HT-29 (cell line): ENCODE data around the gene TFF1. TPM values are rescaled to one million over a fixed set of nuclear protein-coding genes. Genes with fewer than 3 reads are reported as not detected.
"Not testable (repeated sequence)": the region's sequence is repeated elsewhere in the genome, so short reads cannot be mapped to it uniquely, and the experiment has no call there.

Experiments
- DNase-seq: peaks from one replicate; pipeline ENCODE4 v3.0.0-alpha.2; 2015; ENCODE audit warnings: low spot score
- total RNA-seq: library from RNA; depleted of rRNA; stranded (reverse); fragments of >200 nt; shearing (Covaris generic); gene quantifications from 2 replicates; pipeline ENCODE4 v1.2.3, GENCODE V29; 2014; rRNA removed

Gene TFF1
- total RNA-seq, result 3.4 and 4.6 TPM in 2 replicates

GRCh38 chr21:42366292-42367010 is at the start of gene TFF1:
Gene TFF1, minus strand, starts transcription at chr21:42366535. Its CDS starts 40 bp downstream, at chr21:42366495.
- DNase-seq, result peak; percentile 34

DNA sequence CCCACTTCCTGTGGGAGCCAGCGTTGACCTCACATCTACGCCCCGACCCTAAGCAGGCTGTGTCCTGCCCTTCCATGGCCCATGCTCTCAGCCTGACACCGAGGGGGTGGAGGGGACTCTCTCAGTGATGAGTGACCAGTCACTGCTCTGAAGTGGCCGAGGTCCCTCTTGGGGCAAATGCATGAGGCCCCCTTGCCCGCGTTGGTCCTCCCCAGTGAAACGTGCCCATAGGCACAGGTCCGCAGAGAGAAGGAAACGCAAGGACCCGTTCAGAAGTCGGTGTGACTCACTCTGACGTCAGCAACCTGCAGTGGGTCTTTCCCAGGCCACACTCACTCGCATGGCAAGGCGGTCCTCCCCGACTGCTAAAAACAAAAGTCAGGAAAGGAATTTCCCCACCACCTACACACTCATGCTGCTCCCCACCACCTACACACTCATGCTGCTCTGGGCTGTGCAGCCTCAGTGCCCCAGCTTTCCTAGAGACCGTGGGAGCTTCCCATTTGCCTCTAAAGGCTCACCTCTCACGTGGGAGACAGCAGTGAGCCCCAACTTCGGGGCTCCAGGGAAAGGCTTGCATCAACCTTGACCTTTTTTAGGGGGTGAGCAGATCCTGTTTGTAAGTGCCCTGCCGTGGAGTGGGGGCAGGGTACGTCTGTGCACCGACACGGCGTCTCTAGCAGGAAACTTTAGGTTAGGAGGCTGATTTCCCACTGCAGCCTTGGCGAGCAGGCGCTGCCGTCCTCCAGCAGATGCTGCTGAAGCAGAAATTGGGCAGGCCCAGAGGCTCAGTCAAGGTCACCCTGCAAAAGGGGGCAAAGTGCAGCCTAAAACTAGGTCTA is 48.8 kb upstream of the TFF1 start:
- DNase-seq, result peak; percentile 41

DNA sequence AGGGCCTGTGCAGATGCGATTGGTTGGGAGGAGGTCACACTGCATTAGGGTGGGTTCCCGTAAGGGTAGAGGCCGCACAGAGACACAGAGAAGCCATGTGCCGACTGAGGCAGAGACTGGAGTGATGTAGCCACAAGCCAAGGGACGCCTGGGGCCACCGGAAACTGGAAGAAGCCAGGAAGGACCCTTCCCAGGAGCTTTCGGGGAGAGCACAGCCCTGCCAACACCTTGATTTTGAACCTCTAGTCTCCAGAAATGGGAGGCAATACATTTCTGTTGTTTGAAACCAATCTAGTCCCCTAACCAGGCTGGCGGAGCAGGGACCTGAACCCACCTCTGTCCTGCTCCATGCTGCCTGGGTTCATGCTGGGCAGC is 48.2 kb upstream of the TFF1 start:
- DNase-seq, result no peak

- DNase-seq, result no peak
These were observed 47.7 kb upstream of the TFF1 start for GRCh38 chr21:42414066-42414465.

DNA sequence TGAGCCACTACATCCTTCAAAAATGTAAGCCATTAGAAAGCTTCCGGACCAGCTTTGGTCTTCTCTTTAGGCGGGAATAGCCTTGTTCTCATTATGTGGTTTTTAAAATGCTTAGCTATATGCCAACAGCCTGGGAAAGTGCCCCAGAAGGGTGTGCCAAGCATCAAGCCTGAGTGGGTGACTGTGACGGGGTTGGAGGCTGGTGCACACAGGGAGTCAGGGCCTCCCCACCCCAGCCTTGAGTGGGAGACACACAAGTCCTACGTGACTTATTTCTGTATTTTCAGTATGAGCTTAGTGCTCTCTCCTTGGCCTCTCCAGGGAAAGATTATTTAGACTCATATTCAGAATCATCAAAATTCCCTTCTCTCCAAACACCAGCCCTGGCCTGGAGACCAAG is 47.2 kb upstream of the TFF1 start:
- DNase-seq, result no peak

DNA sequence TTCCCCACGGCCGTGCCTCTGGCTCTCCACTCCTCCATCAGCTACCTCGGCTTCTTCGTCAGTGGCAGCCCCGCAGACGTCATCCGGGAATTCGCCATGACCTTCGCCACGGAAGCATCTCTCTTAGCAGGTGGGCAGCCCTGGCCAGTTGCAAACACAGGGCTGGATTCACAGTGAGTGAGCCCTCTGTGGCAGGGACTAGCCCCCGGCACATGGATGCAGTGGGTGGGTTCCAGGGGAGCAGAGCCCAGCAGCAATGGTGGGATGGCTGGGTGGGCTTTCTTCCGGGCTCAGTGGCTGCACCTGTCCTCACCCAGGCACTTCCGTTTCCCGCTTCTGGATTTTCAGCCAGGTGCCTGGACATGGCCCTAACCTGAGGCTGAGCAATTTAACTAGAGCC is 46.8 kb upstream of the TFF1 start:
- DNase-seq, result no peak

DNA sequence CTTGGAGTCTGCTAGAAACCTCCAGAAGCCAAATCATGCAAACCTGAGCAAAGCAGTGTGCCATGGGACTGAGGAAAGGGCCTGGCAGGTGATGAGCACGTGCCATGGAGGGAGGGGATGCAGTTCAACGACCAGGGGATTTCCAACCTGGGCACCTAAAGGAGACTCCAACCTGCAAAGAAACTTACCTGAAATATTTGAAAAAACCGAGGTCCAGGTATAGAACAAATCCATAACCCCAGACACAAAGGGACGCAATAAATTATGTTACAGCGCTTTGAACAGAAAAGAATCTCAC is 46.2 kb upstream of the TFF1 start:
- DNase-seq, result no peak

DNA sequence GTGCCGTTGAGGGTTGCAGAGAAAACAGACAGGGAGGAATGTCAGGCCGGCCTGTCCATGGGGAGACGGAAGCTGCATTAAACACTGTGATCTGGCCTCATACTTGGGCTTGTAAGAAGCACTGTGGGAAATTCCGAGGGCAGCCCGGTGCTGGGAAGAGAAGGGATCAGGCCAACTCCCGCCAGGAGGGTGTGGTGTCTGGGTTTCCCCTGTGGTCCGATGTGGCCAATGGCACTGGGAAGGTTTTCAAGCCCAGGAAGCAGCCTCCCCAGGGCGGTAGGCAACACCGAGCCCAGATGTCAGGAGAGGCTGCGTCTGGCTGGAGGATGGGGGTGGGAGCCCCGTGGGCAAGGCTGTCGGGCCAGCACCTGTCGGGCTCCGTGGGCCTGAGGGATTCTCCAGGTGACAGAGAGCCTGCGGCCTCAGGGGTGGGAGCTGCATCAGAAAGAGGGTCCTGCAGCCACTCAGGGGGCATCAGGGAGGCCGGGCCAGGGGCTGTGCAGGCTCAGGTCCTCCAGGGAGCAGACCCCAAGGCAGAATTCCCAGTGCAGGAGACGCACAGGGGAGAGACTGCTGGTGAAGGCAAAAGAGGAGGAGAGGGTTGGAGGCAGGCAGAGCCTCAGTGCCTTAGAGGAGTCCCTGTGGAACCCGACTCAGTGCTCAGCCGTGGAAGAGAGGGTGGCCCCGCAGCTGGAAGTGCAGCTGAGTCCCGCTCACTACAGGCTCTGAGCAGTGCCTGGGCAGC is 45.7 kb upstream of the TFF1 start:
- no peak for DNase-seq

DNA sequence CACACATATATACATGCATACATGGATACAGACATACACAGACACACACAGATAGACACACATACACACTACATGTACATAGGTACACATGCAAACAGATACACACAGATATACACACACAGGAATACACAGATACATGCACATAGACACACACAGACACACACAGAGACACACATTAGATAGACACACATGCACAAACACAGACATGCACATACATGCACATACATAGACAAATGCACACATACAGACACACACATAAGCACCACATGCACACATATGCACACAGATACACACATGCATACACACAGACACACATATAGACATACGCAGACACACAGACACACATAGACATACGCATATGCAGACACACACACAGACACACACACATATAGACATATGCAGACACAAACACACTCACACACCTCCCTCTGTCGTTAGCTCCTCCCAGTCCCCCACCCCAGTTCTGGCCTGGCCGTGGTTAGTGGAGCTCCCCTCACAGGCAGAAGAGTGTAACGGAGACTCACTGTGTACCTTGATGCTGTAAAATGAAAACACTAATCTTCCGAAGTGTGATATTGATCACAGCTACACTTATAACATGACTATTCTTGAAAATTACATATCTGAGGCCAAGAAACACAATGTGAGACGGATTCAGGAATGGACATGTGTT is 45.0 kb upstream of the TFF1 start:
- no peak for DNase-seq

- no peak for DNase-seq
These were observed 43.0 kb upstream of the TFF1 start for GRCh38 chr21:42409366-42409765.

GRCh38 chr21:42408718-42409117 is 42.4 kb upstream of the TFF1 start:
- DNase-seq, result not testable (repeated sequence)

- DNase-seq, result no peak
These were observed 41.1 kb upstream of the TFF1 start for GRCh38 chr21:42407476-42407875.

- DNase-seq, result no peak
These were observed 40.5 kb upstream of the TFF1 start for GRCh38 chr21:42406866-42407265.

GRCh38 chr21:42406201-42406621 is 39.9 kb upstream of the TFF1 start:
- no peak for DNase-seq

GRCh38 chr21:42405064-42406013 is 39.0 kb upstream of the TFF1 start:
- DNase-seq, result no peak

DNA sequence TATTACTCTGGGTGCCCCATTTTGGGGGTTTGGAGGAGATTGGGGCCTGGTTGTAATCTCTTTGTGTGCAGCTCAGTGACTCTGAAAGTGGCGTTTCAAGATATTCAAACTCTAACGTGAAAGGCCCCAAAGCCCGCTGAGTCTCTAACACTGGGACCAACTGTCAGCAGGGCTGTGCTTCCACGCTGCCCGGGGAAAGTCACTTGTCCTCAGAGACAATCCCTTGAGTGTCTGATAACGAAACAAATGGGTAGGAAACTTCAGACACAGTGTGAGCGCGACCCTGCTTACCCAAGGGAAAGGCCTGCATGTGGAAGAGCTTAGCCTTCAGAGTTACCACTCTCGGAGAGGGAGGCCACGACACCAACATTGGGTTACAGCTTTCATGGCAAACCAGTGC is 38.2 kb upstream of the TFF1 start:
- no peak for DNase-seq

GRCh38 chr21:42403611-42404231 is 37.4 kb upstream of the TFF1 start, which contains the start of gene UBASH3A:
Gene UBASH3A, plus strand, starts transcription at chr21:42403902. Its CDS starts 44 bp downstream, at chr21:42403946.
- DNase-seq, result no peak

- DNase-seq, result no peak
These were observed 35.5 kb upstream of the TFF1 start for GRCh38 chr21:42401820-42402251.

GRCh38 chr21:42401154-42401553 is 34.8 kb upstream of the TFF1 start:
- DNase-seq, result no peak

DNA sequence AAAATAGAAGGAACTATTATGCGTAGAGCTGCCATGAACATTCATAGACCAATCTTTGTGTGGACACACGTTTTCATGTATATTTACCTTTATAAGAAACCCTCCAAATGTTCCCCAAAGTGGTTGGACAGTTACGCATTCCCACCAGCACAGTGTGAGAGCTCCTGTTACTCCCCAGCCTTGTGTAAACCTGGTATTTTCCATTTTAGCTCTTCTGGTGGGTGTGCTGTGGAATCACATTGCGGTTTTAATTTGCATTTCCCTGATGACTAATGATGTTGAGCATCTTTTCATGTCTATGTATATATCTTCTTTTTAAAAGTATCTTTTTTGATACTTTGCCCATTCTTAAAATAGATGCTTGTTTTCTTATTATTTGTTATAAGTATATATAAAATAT is 34.2 kb upstream of the TFF1 start:
- DNase-seq, result no peak
